Panc1 (cell line): ENCODE results near the gene CHRD. TPM values are rescaled to one million over a fixed set of nuclear protein-coding genes. Genes with fewer than 3 reads are reported as not detected.

Experiments used
- ATAC-seq: fragments of 200-7000 bp; cut with Tn5 transposase; 2 replicates; pipeline ENCODE4 v1.9.1; 2020; ENCODE audit warnings: mild to moderate bottlenecking, moderate library complexity
- BruUV-seq: library from RNA; stranded (reverse); fragments of 400-500 nt; replicated peaks from 2 replicates; lab custom pipeline; 2021; lab: Mats Ljungman, UMichigan
- CTCF ChIA-PET: fragments of 300-600 bp; sonication (Branson Sonifier 250); formaldehyde crosslinking; loops from one replicate; lab custom pipeline; 2022; ENCODE audit warnings: antibody characterized with exemption; lab: Charles Lee
- POLR2A ChIA-PET: fragments of 300-600 bp; sonication (Branson Sonifier 250); formaldehyde crosslinking; loops from one replicate; lab custom pipeline; 2022; ENCODE audit warnings: antibody characterized with exemption; lab: Charles Lee
- DNase-seq: peaks from one replicate; pipeline ENCODE4 v3.0.0-alpha.2; 2010; ENCODE audit warnings: low read depth, low spot score
- H3K27ac ChIP-seq: 2 replicates; pipeline ENCODE4 v1.5.1; 2011; ENCODE audit warnings: mild to moderate bottlenecking, low read length, inconsistent platforms
- H3K27me3 ChIP-seq: fragments of 200-500 bp; sonication (Bioruptor generic); 2 replicates; pipeline ENCODE4 v1.6.0; 2014; ENCODE audit warnings: low read length, inconsistent platforms; ENCODE audit not compliant: control insufficient read depth, insufficient read depth
- H3K36me3 ChIP-seq: fragments of 200-500 bp; sonication (Bioruptor generic); 2 replicates; pipeline ENCODE4 v1.5.1; 2014; ENCODE audit warnings: inconsistent platforms, mild to moderate bottlenecking, low read length, moderate library complexity; ENCODE audit not compliant: control insufficient read depth, insufficient read depth
- H3K4me1 ChIP-seq: 2 replicates; pipeline ENCODE4 v1.5.1; 2011; ENCODE audit warnings: inconsistent platforms, mild to moderate bottlenecking, low read length, moderate library complexity; ENCODE audit not compliant: control insufficient read depth, insufficient read depth
- H3K4me3 ChIP-seq, 2 experiments: 2 replicates each; pipeline ENCODE4 v1.5.1; 2011 to 2012; ENCODE audit warnings: low read depth in 2 of 2, low read length in 2 of 2, mild to moderate bottlenecking in 2 of 2, inconsistent platforms in 1 of 2, moderate library complexity in 1 of 2
- H3K9me3 ChIP-seq: fragments of 200-500 bp; sonication (Bioruptor generic); 2 replicates; pipeline ENCODE4 v1.5.1; 2014; ENCODE audit warnings: low read depth, mild to moderate bottlenecking, inconsistent platforms, low read length, moderate library complexity; ENCODE audit not compliant: control insufficient read depth, insufficient read depth
- POLR2AphosphoS5 ChIP-seq: IDR thresholded peaks from 2 replicates; pipeline ENCODE4 v1.6.1; 2012; ENCODE audit warnings: mild to moderate bottlenecking, low read depth, low read length, moderate library complexity
- SIN3A ChIP-seq: IDR thresholded peaks from 2 replicates; pipeline ENCODE4 v1.6.1; 2012; ENCODE audit warnings: low read depth, mild to moderate bottlenecking, low read length, moderate library complexity, borderline replicate concordance; ENCODE audit not compliant: insufficient read depth
- TCF7L2 ChIP-seq: IDR thresholded peaks from 2 replicates; pipeline ENCODE4 v1.6.1; 2011; ENCODE audit warnings: mild to moderate bottlenecking, low read depth, low read length, inconsistent platforms
- in situ Hi-C: cut with HindIII; loops from 2 replicates; pipeline ENCODE4 v1.10.0; 2016; ENCODE audit warnings: low sequenced_read_pairs, low pct_unique_long_range_greater_than_20kb
- intact Hi-C: fragments of 100-400 bp; cut with micrococcal nuclease; formaldehyde crosslinking; loops from one replicate; pipeline ENCODE4 v1.10.0; 2022; ENCODE audit not compliant: unreplicated experiment
- total RNA-seq: library from RNA; stranded (reverse); gene quantifications from one replicate; pipeline ENCODE4 v1.2.1, GENCODE V29; 2021; ENCODE audit not compliant: unreplicated experiment
- TF ChIP-seq, protein P1 (sequence below), 2 experiments: IDR thresholded peaks; 2 replicates each; pipeline ENCODE4 v1.6.1; 2011 to 2012; ENCODE audit warnings: low read depth in 2 of 2, control low read depth in 1 of 2, low read length in 1 of 2, mild to moderate bottlenecking in 1 of 2, moderate library complexity in 1 of 2; ENCODE audit not compliant: insufficient read depth in 1 of 2
- TF ChIP-seq, protein P2 (sequence below): fragments of 450-650 bp; IDR thresholded peaks from 2 replicates; pipeline ENCODE4 v1.5.1; 2017; ENCODE audit warnings: mild to moderate bottlenecking

The CHRD gene
- total RNA-seq, 1 experiment from 2014 or later, result 1.4 TPM

DNA sequence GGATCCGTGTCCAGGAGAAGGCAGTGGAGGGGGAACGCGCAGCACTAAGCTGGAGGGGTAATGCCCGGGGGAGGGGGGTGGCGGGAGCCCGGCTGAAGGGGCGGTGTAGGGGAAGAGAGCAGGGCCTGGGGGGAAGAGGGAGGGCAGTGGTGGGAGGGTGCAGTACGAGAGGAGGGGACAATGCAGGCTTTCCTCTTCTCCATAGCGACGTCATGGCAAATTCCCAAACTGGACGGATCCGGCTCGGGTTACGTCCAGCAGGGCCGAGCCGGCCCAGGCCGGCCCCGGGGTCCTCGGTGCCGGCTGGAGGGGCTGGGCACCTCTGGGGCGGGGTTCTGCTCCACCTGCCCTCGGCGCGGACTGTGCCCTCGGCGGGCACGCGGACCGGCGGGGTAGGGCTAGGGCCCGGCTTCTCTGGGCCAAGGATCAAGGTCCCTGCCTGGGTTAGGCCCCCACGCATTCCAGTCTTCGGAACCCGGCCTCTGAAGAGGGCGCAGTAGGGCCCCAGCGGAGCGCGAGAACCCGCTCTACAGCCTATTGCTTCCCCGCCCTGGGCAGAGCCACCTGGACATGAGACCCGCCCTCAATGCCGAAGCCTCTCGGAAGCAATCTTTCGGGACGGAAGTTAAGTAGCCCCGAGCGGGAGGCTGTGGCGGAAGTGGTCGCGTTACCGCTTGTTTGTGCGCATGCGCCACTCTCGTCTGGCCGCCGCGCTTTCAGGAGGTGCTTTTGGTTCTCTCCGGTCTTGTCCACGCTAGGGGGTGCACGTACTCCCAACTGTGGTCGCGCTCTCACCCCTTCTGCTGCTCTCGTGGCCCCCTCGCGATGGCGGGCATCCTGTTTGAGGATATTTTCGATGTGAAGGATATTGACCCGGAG, 16.9 kb upstream of the CHRD start:
- Histone ChIP-seq H3K4me1 (peaks cover 13% of the 10 kb centered on the region), H3K27ac (peak overlapping the region; percentile 91), H3K27me3 (no peaks in the 10 kb centered on the region), H3K36me3 (peaks cover 10% of the 10 kb centered on the region), H3K9me3 (no peaks in the 10 kb centered on the region), H3K4me3 (peak overlapping the region; percentile 86 to 98)
- ChIA-PET CTCF (interaction anchor here (0.6 to 1.4 kb wide), 4 partner anchors 9 to 18 kb away, joined by 3 to 4 read pairs (median 4); no protein-coding TSS in a partner anchor), POLR2A (interaction anchor here (0.6 to 0.7 kb wide), 2 partner anchors 90 to 197 kb away, joined by 4 to 10 read pairs; no protein-coding TSS in a partner anchor)
- TF ChIP-seq SIN3A (peak; percentile 91; the same call in 1 of the 2 replicates), POLR2AphosphoS5 (peak; percentile 99), TCF7L2 (peak; percentile 57; the same call in 1 of the 2 replicates)
- TF ChIP-seq, protein P1, sequence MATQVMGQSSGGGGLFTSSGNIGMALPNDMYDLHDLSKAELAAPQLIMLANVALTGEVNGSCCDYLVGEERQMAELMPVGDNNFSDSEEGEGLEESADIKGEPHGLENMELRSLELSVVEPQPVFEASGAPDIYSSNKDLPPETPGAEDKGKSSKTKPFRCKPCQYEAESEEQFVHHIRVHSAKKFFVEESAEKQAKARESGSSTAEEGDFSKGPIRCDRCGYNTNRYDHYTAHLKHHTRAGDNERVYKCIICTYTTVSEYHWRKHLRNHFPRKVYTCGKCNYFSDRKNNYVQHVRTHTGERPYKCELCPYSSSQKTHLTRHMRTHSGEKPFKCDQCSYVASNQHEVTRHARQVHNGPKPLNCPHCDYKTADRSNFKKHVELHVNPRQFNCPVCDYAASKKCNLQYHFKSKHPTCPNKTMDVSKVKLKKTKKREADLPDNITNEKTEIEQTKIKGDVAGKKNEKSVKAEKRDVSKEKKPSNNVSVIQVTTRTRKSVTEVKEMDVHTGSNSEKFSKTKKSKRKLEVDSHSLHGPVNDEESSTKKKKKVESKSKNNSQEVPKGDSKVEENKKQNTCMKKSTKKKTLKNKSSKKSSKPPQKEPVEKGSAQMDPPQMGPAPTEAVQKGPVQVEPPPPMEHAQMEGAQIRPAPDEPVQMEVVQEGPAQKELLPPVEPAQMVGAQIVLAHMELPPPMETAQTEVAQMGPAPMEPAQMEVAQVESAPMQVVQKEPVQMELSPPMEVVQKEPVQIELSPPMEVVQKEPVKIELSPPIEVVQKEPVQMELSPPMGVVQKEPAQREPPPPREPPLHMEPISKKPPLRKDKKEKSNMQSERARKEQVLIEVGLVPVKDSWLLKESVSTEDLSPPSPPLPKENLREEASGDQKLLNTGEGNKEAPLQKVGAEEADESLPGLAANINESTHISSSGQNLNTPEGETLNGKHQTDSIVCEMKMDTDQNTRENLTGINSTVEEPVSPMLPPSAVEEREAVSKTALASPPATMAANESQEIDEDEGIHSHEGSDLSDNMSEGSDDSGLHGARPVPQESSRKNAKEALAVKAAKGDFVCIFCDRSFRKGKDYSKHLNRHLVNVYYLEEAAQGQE (IDR thresholded peaks at IDR 0.05; ENCODE audit: insufficient read depth in 1 of 2, low read depth in 2 of 2, low read length in 1 of 2), result no peak
- TF ChIP-seq, protein P2, sequence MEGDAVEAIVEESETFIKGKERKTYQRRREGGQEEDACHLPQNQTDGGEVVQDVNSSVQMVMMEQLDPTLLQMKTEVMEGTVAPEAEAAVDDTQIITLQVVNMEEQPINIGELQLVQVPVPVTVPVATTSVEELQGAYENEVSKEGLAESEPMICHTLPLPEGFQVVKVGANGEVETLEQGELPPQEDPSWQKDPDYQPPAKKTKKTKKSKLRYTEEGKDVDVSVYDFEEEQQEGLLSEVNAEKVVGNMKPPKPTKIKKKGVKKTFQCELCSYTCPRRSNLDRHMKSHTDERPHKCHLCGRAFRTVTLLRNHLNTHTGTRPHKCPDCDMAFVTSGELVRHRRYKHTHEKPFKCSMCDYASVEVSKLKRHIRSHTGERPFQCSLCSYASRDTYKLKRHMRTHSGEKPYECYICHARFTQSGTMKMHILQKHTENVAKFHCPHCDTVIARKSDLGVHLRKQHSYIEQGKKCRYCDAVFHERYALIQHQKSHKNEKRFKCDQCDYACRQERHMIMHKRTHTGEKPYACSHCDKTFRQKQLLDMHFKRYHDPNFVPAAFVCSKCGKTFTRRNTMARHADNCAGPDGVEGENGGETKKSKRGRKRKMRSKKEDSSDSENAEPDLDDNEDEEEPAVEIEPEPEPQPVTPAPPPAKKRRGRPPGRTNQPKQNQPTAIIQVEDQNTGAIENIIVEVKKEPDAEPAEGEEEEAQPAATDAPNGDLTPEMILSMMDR, result peak; percentile 87
- DNase-seq, result peak; percentile 90
- no TSS peak for BruUV-seq
- in situ Hi-C loops, result no loop called here
- peak; percentile 85 for ATAC-seq
- intact Hi-C loops, result no loop called here

DNA sequence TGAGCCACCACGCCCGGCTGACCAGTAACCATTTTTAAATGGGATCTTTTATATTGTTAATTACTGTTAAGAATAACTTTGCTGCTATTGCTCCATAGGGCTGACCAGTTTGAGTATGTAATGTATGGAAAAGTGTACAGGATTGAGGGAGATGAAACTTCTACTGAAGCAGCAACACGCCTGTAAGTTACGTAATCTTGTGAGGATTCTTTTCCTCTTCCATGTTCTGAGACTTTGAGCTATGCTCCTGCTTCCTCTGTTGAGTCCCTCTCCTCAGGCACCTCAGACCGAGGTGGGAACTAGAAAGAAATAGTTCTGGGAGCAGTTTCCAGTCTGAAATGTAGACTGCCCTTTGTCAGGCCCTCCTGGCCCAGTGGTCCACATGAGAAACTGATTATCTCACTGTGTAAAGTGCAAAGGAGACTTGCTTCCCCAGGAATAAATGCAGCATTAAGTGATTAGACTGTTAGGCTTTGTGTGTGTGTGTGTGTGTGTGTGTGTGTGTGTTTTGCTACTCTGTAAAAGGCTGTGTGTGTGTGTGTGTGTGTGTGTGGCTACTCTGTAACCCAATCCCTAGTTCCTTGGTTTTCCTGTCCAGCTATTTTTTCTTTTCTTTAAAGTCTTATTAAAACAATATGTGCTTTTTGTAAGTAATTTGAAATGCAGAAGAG, 13.1 kb upstream of the CHRD start:
- Histone ChIP-seq H3K4me3 (no peak overlapping the region), H3K36me3 (peaks cover 19% of the 10 kb centered on the region), H3K27ac (no peak overlapping the region), H3K4me1 (peaks cover 15% of the 10 kb centered on the region), H3K9me3 (no peaks in the 10 kb centered on the region), H3K27me3 (no peaks in the 10 kb centered on the region)
- BruUV-seq, result TSS peak; percentile 45
- CTCF ChIA-PET, result no interaction called here
- ATAC-seq (no peak), DNase-seq (no peak)
- TF ChIP-seq POLR2AphosphoS5 (no peak), SIN3A (no peak), TCF7L2 (no peak)
- TF ChIP-seq, protein P2, result no peak
- TF ChIP-seq, protein P1 (IDR thresholded peaks at IDR 0.05; ENCODE audit: insufficient read depth in 1 of 2, low read depth in 2 of 2, low read length in 1 of 2), result no peak
- intact Hi-C loops, result no loop called here
- POLR2A ChIA-PET, result no interaction called here
- in situ Hi-C loops, result no loop called here
